H9 (cell line): ENCODE measurements around the gene EPN1. TPM values are rescaled to one million over a fixed set of nuclear protein-coding genes. Genes with fewer than 3 reads are reported as not detected.

ENCODE experiments used
- DNase-seq: peaks from one replicate; pipeline ENCODE4 v3.0.0-alpha.2; 2017
- H2AFZ ChIP-seq: one replicate; pipeline ENCODE4 v1.6.1; 2013; ENCODE audit warnings: mild to moderate bottlenecking, low read length, control low read depth, moderate library complexity
- H2AK5ac ChIP-seq: 2 replicates; pipeline ENCODE4 v1.6.1; 2013; ENCODE audit warnings: low read length, control low read depth, mixed read lengths; ENCODE audit not compliant: insufficient read length
- H2BK120ac ChIP-seq: one replicate; pipeline ENCODE4 v1.6.1; 2013; ENCODE audit warnings: low read depth, mild to moderate bottlenecking, low read length, control low read depth, inconsistent platforms; ENCODE audit not compliant: poor library complexity, severe bottlenecking
- H2BK12ac ChIP-seq: 2 replicates; pipeline ENCODE4 v1.6.1; 2013; ENCODE audit warnings: low read length, control low read depth, mixed read lengths, low read depth; ENCODE audit not compliant: insufficient read length
- H2BK15ac ChIP-seq: 2 replicates; pipeline ENCODE4 v1.6.1; 2013; ENCODE audit warnings: low read depth, low read length, control low read depth
- H2BK20ac ChIP-seq: one replicate; pipeline ENCODE4 v1.6.1; 2013; ENCODE audit warnings: low read depth, mild to moderate bottlenecking, low read length, control low read depth, inconsistent platforms; ENCODE audit not compliant: poor library complexity, severe bottlenecking
- H2BK5ac ChIP-seq: 2 replicates; pipeline ENCODE4 v1.6.1; 2013; ENCODE audit warnings: low read length, control low read depth, mixed read lengths; ENCODE audit not compliant: insufficient read length
- H3K14ac ChIP-seq: 2 replicates; pipeline ENCODE4 v1.6.1; 2013; ENCODE audit warnings: low read length, control low read depth; ENCODE audit not compliant: insufficient read depth
- H3K18ac ChIP-seq: 2 replicates; pipeline ENCODE4 v1.6.1; 2013; ENCODE audit warnings: low read depth, mild to moderate bottlenecking, mixed read lengths, low read length, control low read depth; ENCODE audit not compliant: insufficient read length
- H3K23ac ChIP-seq: 2 replicates; pipeline ENCODE4 v1.6.1; 2013; ENCODE audit warnings: low read length, control low read depth, mixed read lengths, low read depth; ENCODE audit not compliant: insufficient read length
- H3K23me2 ChIP-seq: 2 replicates; pipeline ENCODE4 v1.6.1; 2013; ENCODE audit warnings: low read depth, mild to moderate bottlenecking, mixed read lengths, low read length, control low read depth; ENCODE audit not compliant: insufficient read length, poor library complexity, severe bottlenecking
- H3K27ac ChIP-seq: 2 replicates; pipeline ENCODE4 v1.5.1; 2013; ENCODE audit warnings: low read length, control low read depth, mixed read lengths, low read depth; ENCODE audit not compliant: insufficient read length
- H3K27me3 ChIP-seq: 2 replicates; pipeline ENCODE4 v1.6.1; 2013; ENCODE audit warnings: low read length, control low read depth, inconsistent platforms; ENCODE audit not compliant: insufficient read depth
- H3K4ac ChIP-seq: 2 replicates; pipeline ENCODE4 v1.6.1; 2013; ENCODE audit warnings: low read depth, mild to moderate bottlenecking, control low read depth, inconsistent platforms, low read length, moderate library complexity
- H3K4me1 ChIP-seq: 2 replicates; pipeline ENCODE4 v1.6.1; 2013; ENCODE audit warnings: low read length, control low read depth, inconsistent platforms; ENCODE audit not compliant: insufficient read depth
- H3K4me2 ChIP-seq: 2 replicates; pipeline ENCODE4 v1.6.1; 2013; ENCODE audit warnings: low read length, control low read depth, mixed read lengths; ENCODE audit not compliant: insufficient read length, insufficient read depth
- H3K56ac ChIP-seq: 2 replicates; pipeline ENCODE4 v1.6.1; 2013; ENCODE audit warnings: low read depth, mild to moderate bottlenecking, mixed read lengths, low read length, control low read depth; ENCODE audit not compliant: insufficient read length
- H3K79me1 ChIP-seq: 2 replicates; pipeline ENCODE4 v1.6.1; 2013; ENCODE audit warnings: low read depth, mild to moderate bottlenecking, moderate library complexity, low read length, control low read depth, inconsistent platforms; ENCODE audit not compliant: insufficient read depth, poor library complexity, severe bottlenecking
- H3K79me2 ChIP-seq: 2 replicates; pipeline ENCODE4 v1.6.1; 2013; ENCODE audit warnings: low read length, control low read depth, inconsistent platforms; ENCODE audit not compliant: insufficient read depth
- H3K9ac ChIP-seq: 2 replicates; pipeline ENCODE4 v1.6.1; 2013; ENCODE audit warnings: low read length, control low read depth, mixed read lengths; ENCODE audit not compliant: insufficient read length; ENCODE audit errors: extremely low read depth
- H3K9me3 ChIP-seq: one replicate; pipeline ENCODE4 v1.6.1; 2013; ENCODE audit warnings: low read depth, low read length, inconsistent platforms; ENCODE audit not compliant: control insufficient read depth
- H3T11ph ChIP-seq: one replicate; pipeline ENCODE4 v1.6.1; 2013; ENCODE audit warnings: mild to moderate bottlenecking, low read length, control low read depth, inconsistent platforms
- H4K20me1 ChIP-seq: one replicate; pipeline ENCODE4 v1.6.1; 2013; ENCODE audit not compliant: control insufficient read depth, insufficient read length, insufficient read depth
- H4K5ac ChIP-seq: 2 replicates; pipeline ENCODE4 v1.6.1; 2013; ENCODE audit warnings: low read depth, mild to moderate bottlenecking, mixed read lengths, low read length, control low read depth; ENCODE audit not compliant: insufficient read length
- H4K8ac ChIP-seq: replicated peaks from 2 replicates; pipeline ENCODE4 v1.6.1; 2013; ENCODE audit warnings: low read length, control low read depth, mixed read lengths, low read depth; ENCODE audit not compliant: insufficient read length
- H4K91ac ChIP-seq: 2 replicates; pipeline ENCODE4 v1.6.1; 2013; ENCODE audit warnings: low read depth, mild to moderate bottlenecking, moderate library complexity, mixed read lengths, low read length, control low read depth; ENCODE audit not compliant: insufficient read length
- H3K27ac Mint-ChIP-seq, 3 experiments: 2 replicates in 2 of 3; 3 replicates in 1 of 3; pipeline ENCODE4 v1.8.0; 2020 to 2021; ENCODE audit warnings: mixed read lengths in 3 of 3, mild to moderate bottlenecking in 1 of 3, moderate library complexity in 1 of 3
- H3K27me3 Mint-ChIP-seq: 2 replicates; pipeline ENCODE4 v1.8.0; 2021; ENCODE audit warnings: low read depth, mild to moderate bottlenecking, moderate library complexity, mixed read lengths
- H3K36me3 Mint-ChIP-seq, 3 experiments: 2 replicates in 2 of 3; 3 replicates in 1 of 3; pipeline ENCODE4 v1.8.0; 2020 to 2021; ENCODE audit warnings: low read depth in 3 of 3, mixed read lengths in 3 of 3; ENCODE audit not compliant: insufficient read depth in 1 of 3
- H3K4me1 Mint-ChIP-seq, 2 experiments: 2 replicates each; pipeline ENCODE4 v1.8.0; 2020; ENCODE audit warnings: mixed read lengths in 2 of 2
- H3K4me3 Mint-ChIP-seq, 2 experiments: 2 replicates in 1 of 2; 3 replicates in 1 of 2; pipeline ENCODE4 v1.8.0; 2020 to 2021; ENCODE audit warnings: mild to moderate bottlenecking in 2 of 2, mixed read lengths in 2 of 2, moderate library complexity in 1 of 2
- H3K9me3 Mint-ChIP-seq, 2 experiments: 2 replicates in 1 of 2; 3 replicates in 1 of 2; pipeline ENCODE4 v1.8.0; 2020; ENCODE audit warnings: mild to moderate bottlenecking in 2 of 2, mixed read lengths in 2 of 2, moderate library complexity in 1 of 2
- CTCF ChIP-seq: fragments of 200-600 bp; sonication (generic); conservative IDR thresholded peaks from 3 replicates; pipeline ENCODE4 v1.8.0; 2021; ENCODE audit warnings: antibody characterized with exemption, mild to moderate bottlenecking
- WGBS: extraction: QIAGEN DNeasy Blood & Tissue Kit; methylation state at CpG from one replicate; pipeline ENCODE4 v1.1.7; 2013; ENCODE audit warnings: missing lambda C conversion rate, low lambda C conversion rate, mixed read lengths; ENCODE audit not compliant: insufficient read length; ENCODE audit errors: extremely low coverage; 5-methylcytosine and 5-hydroxymethylcytosine counted together
- total RNA-seq: library from RNA; stranded (reverse); gene quantifications from 2 replicates; pipeline ENCODE4 v1.2.1, GENCODE V29; 2021

The EPN1 gene
- total RNA-seq, 1 experiment from 2014 or later: 159 TPM

DNA sequence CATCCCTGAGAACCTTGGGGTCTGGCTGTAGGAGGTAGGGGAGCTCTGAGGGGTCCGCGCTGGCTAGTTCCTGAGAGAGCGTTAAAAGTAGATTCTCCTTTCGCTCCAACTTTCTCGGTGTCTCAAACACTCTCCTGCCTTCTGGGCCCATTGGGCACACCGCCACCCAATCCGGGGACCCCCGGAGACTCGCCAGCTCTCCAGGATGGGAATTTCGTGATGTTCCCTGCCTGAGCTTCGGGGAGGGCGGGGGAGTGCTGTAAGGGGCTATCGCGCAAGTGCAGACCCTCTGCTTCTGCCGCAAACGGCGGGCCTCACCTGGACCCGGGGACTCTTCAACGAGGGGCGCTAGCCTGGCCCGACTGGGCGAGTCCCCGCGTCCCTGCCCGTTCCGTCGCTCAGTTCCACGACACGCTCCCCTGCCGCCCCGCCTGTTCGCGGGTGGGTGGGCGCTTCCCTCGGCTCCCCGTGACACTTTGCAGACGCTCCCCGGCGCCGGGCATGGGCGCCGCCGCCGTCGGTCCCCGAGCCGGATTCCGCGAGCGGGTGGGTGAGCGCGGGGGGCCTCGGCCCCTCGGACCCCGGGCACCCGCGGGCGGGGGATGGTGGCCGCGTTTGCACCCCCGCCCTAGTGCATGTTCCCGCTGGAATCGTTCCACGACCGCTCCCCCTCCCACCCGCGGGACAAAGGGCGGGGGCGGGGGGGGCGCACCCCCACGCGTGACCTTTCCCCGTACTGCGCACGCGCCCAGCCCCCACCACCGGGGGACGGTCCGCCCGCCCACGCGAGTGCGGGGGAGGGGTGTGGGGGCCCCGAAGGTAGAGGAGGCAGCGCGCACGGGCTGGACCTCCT is 27.1 kb upstream of the EPN1 start, which contains the start of gene CCDC106:
CCDC106 (plus strand) TSS at position 481 of the 853 bp plus-strand sequence. CDS start 835 bp downstream, outside the sequence.
- Histone ChIP-seq H3K79me1 (peaks cover 3% of the 10 kb centered on the region), H3T11ph (no peak within 1 kb of the TSS), H3K27me3 (no peaks in the 10 kb centered on the region), H3K4ac (no peak within 1 kb of the TSS), H3K23ac (no peak within 1 kb of the TSS), H2AK5ac (no peak within 1 kb of the TSS), H3K56ac (no peak within 1 kb of the TSS), H3K27ac (no peak within 1 kb of the TSS), H2BK120ac (no peak within 1 kb of the TSS), H3K4me2 (peak within 1 kb of the TSS; percentile 91), H2BK5ac (no peak within 1 kb of the TSS), H2AFZ (no peak within 1 kb of the TSS), H2BK15ac (no peak within 1 kb of the TSS; the same call in 1 of the 2 replicates), H2BK12ac (no peak within 1 kb of the TSS), H3K4me1 (no peaks in the 10 kb centered on the region), H3K9ac (peak within 1 kb of the TSS; percentile 63), H3K18ac (peak within 1 kb of the TSS; percentile 96), H4K5ac (no peak within 1 kb of the TSS), H3K79me2 (peaks cover 7% of the 10 kb centered on the region; the same call in 1 of the 2 replicates), H4K91ac (no peak within 1 kb of the TSS), H3K23me2 (peaks cover 25% of the 10 kb centered on the region), H2BK20ac (no peak within 1 kb of the TSS), H4K8ac (no peak within 1 kb of the TSS), H3K14ac (peak within 1 kb of the TSS; percentile 97), H4K20me1 (peaks cover 5% of the 10 kb centered on the region), H3K9me3 (no peaks in the 10 kb centered on the region)
- H3K27ac Mint-ChIP-seq: peak within 1 kb of the TSS; percentile 85 to 97 (median 90); a peak in 6 of 7 replicates
- H3K4me3 Mint-ChIP-seq: peak within 1 kb of the TSS; percentile 76 to 89
- WGBS: no CpG with 5 or more reads among the region's 87 CpGs
- TF ChIP-seq CTCF: no peak
- peaks cover 21 to 57% (median 46%) of the 10 kb centered on the region in 3 experiments for H3K36me3 Mint-ChIP-seq
- peaks cover 1% of the 10 kb centered on the region; the same call in 1 of the 2 replicates for H3K27me3 Mint-ChIP-seq
- H3K9me3 Mint-ChIP-seq: peaks cover 0 to 3% of the 10 kb centered on the region in 2 experiments; a peak in 3 of 5 replicates
- peaks cover 19 to 33% of the 10 kb centered on the region in 2 experiments for H3K4me1 Mint-ChIP-seq
- DNase-seq: peak; percentile 86
